HL-60 (cell line): ENCODE results near the gene NKD1.

Experiments
- DNase-seq, 2 experiments: peaks; one replicate each; pipeline ENCODE4 v3.0.0-alpha.2; 2010 to 2020; ENCODE audit warnings: low read depth in 1 of 2, low spot score in 1 of 2
- H3K27ac ChIP-seq: fragments of 250-450 bp; sonication (Bioruptor Pico); replicated peaks from 2 replicates; pipeline ENCODE4 v1.5.1; 2020; ENCODE audit warnings: mild to moderate bottlenecking, moderate library complexity
- H3K27me3 ChIP-seq: fragments of 250-450 bp; sonication (Bioruptor Pico); 2 replicates; pipeline ENCODE4 v1.5.1; 2021; ENCODE audit warnings: mild to moderate bottlenecking, moderate library complexity; ENCODE audit not compliant: insufficient read depth, poor library complexity, severe bottlenecking
- H3K4me3 ChIP-seq: replicated peaks from 2 replicates; pipeline ENCODE4 v1.5.1; 2011; ENCODE audit warnings: mild to moderate bottlenecking, control low read depth, low read length; ENCODE audit not compliant: insufficient read depth
- CTCF ChIP-seq: IDR thresholded peaks from one replicate; pipeline ENCODE4 v1.5.1; 2011; ENCODE audit warnings: low read length, control low read depth, inconsistent platforms; ENCODE audit not compliant: insufficient read depth
- GABPA ChIP-seq: IDR thresholded peaks from 2 replicates; pipeline ENCODE4 v1.6.1; 2012; ENCODE audit warnings: low read depth
- POLR2AphosphoS5 ChIP-seq: IDR thresholded peaks from 2 replicates; pipeline ENCODE4 v1.6.1; 2012; ENCODE audit warnings: low read depth
- REST ChIP-seq: IDR thresholded peaks from 2 replicates; pipeline ENCODE4 v1.6.1; 2012; ENCODE audit warnings: low read depth; ENCODE audit not compliant: insufficient replicate concordance
- SPI1 ChIP-seq: IDR thresholded peaks from 2 replicates; pipeline ENCODE4 v1.6.1; 2012; ENCODE audit warnings: low read depth, mild to moderate bottlenecking, borderline replicate concordance

Gene NKD1

GRCh38 chr16:50655558-50656055 lies 107.4 kb downstream of the NKD1 start:
- TF ChIP-seq POLR2AphosphoS5 (no peak), REST (no peak), CTCF (no peak), SPI1 (no peak), GABPA (no peak)
- no peak overlapping the region for H3K4me3 ChIP-seq
- no peak for DNase-seq
- H3K27ac ChIP-seq, result no peak overlapping the region
- no peaks in the 10 kb centered on the region for H3K27me3 ChIP-seq

GRCh38 chr16:50657241-50657640 lies 109.0 kb downstream of the NKD1 start:
- Histone ChIP-seq H3K27me3 (no peaks in the 10 kb centered on the region), H3K4me3 (no peak overlapping the region), H3K27ac (no peak overlapping the region)
- TF ChIP-seq GABPA (no peak), POLR2AphosphoS5 (no peak), CTCF (no peak), SPI1 (no peak), REST (no peak)
- no peak for DNase-seq

- no peak overlapping the region for H3K4me3 ChIP-seq
- DNase-seq, result no peak
- H3K27ac ChIP-seq, result no peak overlapping the region
- TF ChIP-seq CTCF (no peak), SPI1 (no peak), GABPA (no peak), REST (no peak), POLR2AphosphoS5 (no peak)
- H3K27me3 ChIP-seq, result no peaks in the 10 kb centered on the region
These were observed 111.6 kb downstream of the NKD1 start for GRCh38 chr16:50659806-50660205.
